ENCODE measurements around the gene ABCF1. TPM values are rescaled to one million over a fixed set of nuclear protein-coding genes. Genes with fewer than 3 reads are reported as not detected.
"Not testable (repeated sequence)": the region's sequence is repeated elsewhere in the genome, so short reads cannot be mapped to it uniquely, and the experiment has no call there.

ABCF1 gene
- polyA plus RNA-seq, 3 donors from 2014 or later = 4.3 to 50.1 (median 15.2) TPM

DNA sequence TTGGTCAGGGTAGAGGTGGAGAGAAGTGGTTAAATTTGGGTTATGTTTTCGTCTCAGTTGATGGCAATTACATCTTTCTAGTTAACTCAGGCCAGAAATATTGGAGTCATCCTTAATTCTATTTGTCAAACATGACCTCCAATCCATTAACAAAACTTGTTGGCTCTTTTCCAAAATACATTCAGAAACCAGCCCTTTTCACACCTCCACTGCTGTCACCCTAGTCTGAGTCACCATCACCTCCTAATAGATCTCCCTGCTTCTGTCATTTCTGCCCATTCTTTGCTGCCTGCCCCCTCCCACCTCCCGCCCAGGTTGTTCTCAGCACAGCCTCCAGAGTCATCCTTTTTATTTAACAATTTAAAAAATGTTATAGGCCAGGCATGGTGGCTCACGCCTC is 3.0 kb upstream of the ABCF1 start:
- Mint-ChIP-seq H3K27ac (peak overlapping the region in 3 of 6 donors; percentile 39 to 86 (median 62)), H3K36me3 (peaks cover under 1 to 3% (median 3%) of the 10 kb centered on the region in 3 donors), H3K4me3 (peak overlapping the region in 1 of 5 donors; percentile 69), H3K9me3 (no peaks in the 10 kb centered on the region), H3K27me3 (ENCODE audit: low read depth in 3 of 3) (peaks cover 10 to 12% (median 11%) of the 10 kb centered on the region in 3 donors), H3K4me1 (peaks cover 37 to 40% of the 10 kb centered on the region in 2 donors)
- peak in 1 of 3 donors; percentile 70 for DNase-seq

GRCh38 chr6:30570263-30570662 is 979 bp upstream of the ABCF1 start:
- Mint-ChIP-seq H3K36me3 (peaks cover 0 to 3% (median 3%) of the 10 kb centered on the region in 3 donors), H3K4me3 (peak overlapping the region; percentile 96 to 100 (median 99)), H3K27ac (peak overlapping the region; percentile 99 to 100 (median 100)), H3K27me3 (ENCODE audit: low read depth in 3 of 3) (peaks cover 10 to 12% (median 11%) of the 10 kb centered on the region in 3 donors), H3K4me1 (peaks cover 51 to 56% of the 10 kb centered on the region in 2 donors), H3K9me3 (no peaks in the 10 kb centered on the region)
- no peak for DNase-seq

GRCh38 chr6:30570740-30571074 is 535 bp upstream of the ABCF1 start:
- Mint-ChIP-seq H3K36me3 (peaks cover 0 to 3% (median 3%) of the 10 kb centered on the region in 3 donors), H3K27me3 (ENCODE audit: low read depth in 3 of 3) (peaks cover 10 to 12% (median 11%) of the 10 kb centered on the region in 3 donors), H3K4me3 (peak overlapping the region; percentile 96 to 100 (median 99)), H3K27ac (peak overlapping the region; percentile 99 to 100 (median 100)), H3K9me3 (no peaks in the 10 kb centered on the region), H3K4me1 (peaks cover 51 to 56% of the 10 kb centered on the region in 2 donors)
- DNase-seq = no peak

- Mint-ChIP-seq H3K27ac (peak overlapping the region; percentile 99 to 100 (median 100)), H3K36me3 (peaks cover 0 to 6% (median 6%) of the 10 kb centered on the region in 3 donors), H3K27me3 (ENCODE audit: low read depth in 3 of 3) (peaks cover 8 to 13% (median 12%) of the 10 kb centered on the region in 3 donors), H3K9me3 (no peaks in the 10 kb centered on the region), H3K4me1 (peaks cover 55 to 62% of the 10 kb centered on the region in 2 donors), H3K4me3 (peak overlapping the region; percentile 96 to 100 (median 99))
- no peak for DNase-seq
Observed at GRCh38 chr6:30571762-30572082, 480 bp downstream of the ABCF1 start.

DNA sequence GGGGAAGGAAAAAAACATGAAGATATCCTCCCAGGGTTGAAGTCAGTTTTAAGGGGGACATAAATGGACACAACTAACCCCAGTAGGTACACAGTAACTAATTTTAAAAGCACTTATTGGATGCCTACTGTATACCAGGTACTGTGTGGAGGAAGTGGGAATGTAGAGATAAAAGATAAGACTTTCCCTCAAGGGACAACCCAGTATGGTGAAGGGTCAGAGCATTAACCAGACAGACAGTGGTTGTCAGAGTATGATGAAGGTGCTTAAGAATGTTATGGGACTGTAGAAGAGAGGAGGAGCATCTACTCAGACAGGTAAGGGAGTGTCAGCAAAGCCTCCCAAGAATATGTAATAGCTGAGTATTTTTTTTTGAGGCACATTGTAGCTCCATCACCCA is 906 bp downstream of the ABCF1 start:
- DNase-seq = no peak
- Mint-ChIP-seq H3K27me3 (ENCODE audit: low read depth in 3 of 3) (peaks cover 8 to 14% (median 12%) of the 10 kb centered on the region in 3 donors), H3K4me1 (peaks cover 59 to 66% of the 10 kb centered on the region in 2 donors), H3K27ac (peak overlapping the region; percentile 99 to 100 (median 100)), H3K36me3 (peaks cover 3 to 11% (median 10%) of the 10 kb centered on the region in 3 donors), H3K4me3 (peak overlapping the region; percentile 96 to 100 (median 99)), H3K9me3 (no peaks in the 10 kb centered on the region)

GRCh38 chr6:30573113-30573512 is 1.9 kb downstream of the ABCF1 start:
- Mint-ChIP-seq H3K27me3 (ENCODE audit: low read depth in 3 of 3) (peaks cover 8 to 14% (median 12%) of the 10 kb centered on the region in 3 donors), H3K4me3 (peak overlapping the region; percentile 2 to 31 (median 13)), H3K9me3 (no peaks in the 10 kb centered on the region), H3K36me3 (peaks cover 13 to 20% (median 20%) of the 10 kb centered on the region in 3 donors), H3K27ac (peak overlapping the region; percentile 15 to 100 (median 100)), H3K4me1 (peaks cover 61 to 69% of the 10 kb centered on the region in 2 donors)
- no peak for DNase-seq

GRCh38 chr6:30578051-30578450 is 6.8 kb downstream of the ABCF1 start:
- Mint-ChIP-seq H3K27me3 (ENCODE audit: low read depth in 3 of 3) (peaks cover 0 to 9% (median 2%) of the 10 kb centered on the region in 3 donors), H3K4me3 (no peak overlapping the region), H3K4me1 (peaks cover 26 to 31% of the 10 kb centered on the region in 2 donors), H3K36me3 (peaks cover 38 to 54% (median 41%) of the 10 kb centered on the region in 3 donors), H3K27ac (peak overlapping the region in 1 of 6 donors; percentile 42), H3K9me3 (no peaks in the 10 kb centered on the region)
- no peak for DNase-seq

DNA sequence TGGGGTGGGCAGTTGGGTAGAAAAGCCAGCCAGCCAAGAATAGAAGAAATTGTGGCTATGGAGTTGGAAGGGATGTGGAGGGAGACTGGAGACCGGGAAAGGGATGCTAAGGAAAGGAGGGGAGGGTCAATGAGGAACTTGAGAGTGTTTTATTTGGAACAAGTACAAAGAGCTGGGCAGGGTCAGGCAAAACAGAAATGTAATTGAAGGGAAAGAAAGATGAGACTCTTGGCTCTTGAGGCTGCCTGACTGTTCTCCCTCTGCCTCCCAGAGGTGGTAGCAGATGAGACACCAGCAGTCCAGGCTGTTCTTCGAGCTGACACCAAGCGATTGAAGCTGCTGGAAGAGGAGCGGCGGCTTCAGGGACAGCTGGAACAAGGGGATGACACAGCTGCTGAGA is 12.7 kb downstream of the ABCF1 start:
- H3K36me3 Mint-ChIP-seq = peaks cover 20 to 72% (median 33%) of the 10 kb centered on the region in 3 donors
- no peak for DNase-seq
- H3K27ac Mint-ChIP-seq = peak overlapping the region in 3 of 6 donors; percentile 17 to 48 (median 40)
- no peak overlapping the region for H3K4me3 Mint-ChIP-seq
- H3K27me3 Mint-ChIP-seq (ENCODE audit: low read depth in 3 of 3) = peaks cover 0 to 8% (median 5%) of the 10 kb centered on the region in 3 donors
- no peaks in the 10 kb centered on the region for H3K4me1 Mint-ChIP-seq
- no peaks in the 10 kb centered on the region for H3K9me3 Mint-ChIP-seq

GRCh38 chr6:30589754-30590358 is 18.6 kb downstream of the ABCF1 start:
- H3K27ac Mint-ChIP-seq = peak overlapping the region in 3 of 6 donors; percentile 12 to 72 (median 55)
- no peaks in the 10 kb centered on the region for H3K9me3 Mint-ChIP-seq
- H3K4me3 Mint-ChIP-seq = no peak overlapping the region
- no peak for DNase-seq
- H3K4me1 Mint-ChIP-seq = peaks cover 0 to 13% of the 10 kb centered on the region in 2 donors
- H3K27me3 Mint-ChIP-seq (ENCODE audit: low read depth in 3 of 3) = peaks cover 0 to 6% (median 1%) of the 10 kb centered on the region in 3 donors
- peaks cover 10 to 61% (median 31%) of the 10 kb centered on the region in 3 donors for H3K36me3 Mint-ChIP-seq

GRCh38 chr6:30590509-30590908 is 19.3 kb downstream of the ABCF1 start:
- peaks cover 0 to 6% (median 1%) of the 10 kb centered on the region in 3 donors for H3K27me3 Mint-ChIP-seq (ENCODE audit: low read depth in 3 of 3)
- H3K36me3 Mint-ChIP-seq = peaks cover 10 to 56% (median 31%) of the 10 kb centered on the region in 3 donors
- no peaks in the 10 kb centered on the region for H3K9me3 Mint-ChIP-seq
- peak overlapping the region in 4 of 6 donors; percentile 30 to 72 (median 55) for H3K27ac Mint-ChIP-seq
- DNase-seq = no peak
- H3K4me3 Mint-ChIP-seq = no peak overlapping the region
- H3K4me1 Mint-ChIP-seq = peaks cover 0 to 16% of the 10 kb centered on the region in 2 donors

DNA sequence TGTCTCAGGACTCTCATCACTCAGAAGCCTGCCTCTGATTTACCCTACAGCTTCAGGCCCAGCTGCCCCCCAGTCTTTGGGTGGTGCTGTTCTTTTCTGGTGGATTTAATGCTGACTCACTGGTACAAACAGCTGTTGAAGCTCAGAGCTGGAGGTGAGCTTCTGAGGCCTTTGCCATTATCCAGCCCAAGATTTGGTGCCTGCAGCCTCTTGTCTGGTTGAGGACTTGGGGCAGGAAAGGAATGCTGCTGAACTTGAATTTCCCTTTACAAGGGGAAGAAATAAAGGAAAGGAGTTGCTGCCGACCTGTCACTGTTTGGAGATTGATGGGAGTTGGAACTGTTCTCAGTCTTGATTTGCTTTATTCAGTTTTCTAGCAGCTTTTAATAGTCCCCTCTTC is 19.8 kb downstream of the ABCF1 start:
- Mint-ChIP-seq H3K9me3 (no peaks in the 10 kb centered on the region), H3K4me3 (no peak overlapping the region), H3K4me1 (peaks cover 0 to 18% of the 10 kb centered on the region in 2 donors), H3K27ac (peak overlapping the region in 3 of 6 donors; percentile 30 to 72 (median 55)), H3K36me3 (peaks cover 10 to 53% (median 31%) of the 10 kb centered on the region in 3 donors), H3K27me3 (ENCODE audit: low read depth in 3 of 3) (peaks cover 0 to 6% (median 1%) of the 10 kb centered on the region in 3 donors)
- no peak for DNase-seq

- no peaks in the 10 kb centered on the region for H3K9me3 Mint-ChIP-seq
- no peak for DNase-seq
- H3K27me3 Mint-ChIP-seq (ENCODE audit: low read depth in 3 of 3) = peaks cover 0 to 6% (median under 1%) of the 10 kb centered on the region in 3 donors
- H3K4me3 Mint-ChIP-seq = no peak overlapping the region
- peak overlapping the region in 4 of 6 donors; percentile 24 to 73 (median 39) for H3K27ac Mint-ChIP-seq
- H3K36me3 Mint-ChIP-seq = peaks cover 10 to 44% (median 25%) of the 10 kb centered on the region in 3 donors
- H3K4me1 Mint-ChIP-seq = peaks cover 3 to 23% of the 10 kb centered on the region in 2 donors
Observed at GRCh38 chr6:30592287-30592686, 21.0 kb downstream of the ABCF1 start.

- H3K27me3 Mint-ChIP-seq (ENCODE audit: low read depth in 3 of 3); H3K4me3 Mint-ChIP-seq; H3K9me3 Mint-ChIP-seq: not testable (repeated sequence)
- Mint-ChIP-seq H3K27ac (peak overlapping the region; percentile 68 to 88 (median 85)), H3K4me1 (peaks cover 21 to 41% of the 10 kb centered on the region in 2 donors), H3K36me3 (peaks cover 2 to 18% (median 3%) of the 10 kb centered on the region in 3 donors)
- peak; percentile 72 to 75 (median 72) for DNase-seq
Observed at GRCh38 chr6:30597315-30598144, 26.3 kb downstream of the ABCF1 start.
